Adrenal gland (tissue), 12 donors: Measurements from ENCODE around the gene HDHD5. TPM values are rescaled to one million over a fixed set of nuclear protein-coding genes. Genes with fewer than 3 reads are reported as not detected.

ENCODE experiments used
- DNase-seq, 7 donors: peaks; one replicate each; pipeline ENCODE4 v3.0.0-alpha.2; 2019 to 2020
- H3K27ac ChIP-seq, 5 donors: fragments of 200-600 bp; sonication (generic) in 4 of 5; 1 replicate in 3 of 5; 2 replicates in 2 of 5; pipeline versions ENCODE4 v1.5.1 to v1.8.0; 2016 to 2020; ENCODE audit warnings: mild to moderate bottlenecking in 1 of 5
- H3K27me3 ChIP-seq: fragments of 200-600 bp; 2 replicates; pipeline ENCODE4 v1.8.0; 2021
- H3K36me3 ChIP-seq, 2 donors: fragments of 200-600 bp; replicated peaks in 1 of 2; 1 replicate in 1 of 2; 2 replicates in 1 of 2; pipeline versions ENCODE4 v1.5.1 to v1.8.0; 2018 to 2022
- H3K4me1 ChIP-seq, 2 donors: fragments of 200-600 bp; replicated peaks in 1 of 2; 1 replicate in 1 of 2; 2 replicates in 1 of 2; pipeline versions ENCODE4 v1.5.1 to v1.8.0; 2018 to 2021
- H3K4me3 ChIP-seq, 4 donors: fragments of 200-600 bp; sonication (generic) in 3 of 4; one replicate each; pipeline ENCODE4 v1.5.1; 2016 to 2018
- H3K9me3 ChIP-seq, 3 donors: fragments of 200-600 bp; sonication (generic) in 1 of 3; replicated peaks in 1 of 3; 1 replicate in 2 of 3; 2 replicates in 1 of 3; pipeline versions ENCODE4 v1.5.1 to v1.8.0; 2016 to 2021
- CTCF ChIP-seq, 6 experiments: fragments of 450-650 bp in 4 of 6; fragments of 200-600 bp in 2 of 6; sonication (generic) in 1 of 6; IDR thresholded peaks; 1 replicate in 5 of 6; 2 replicates in 1 of 6; pipeline versions ENCODE4 v1.5.1 to v1.8.0; 2016 to 2021; ENCODE audit warnings: antibody characterized with exemption in 6 of 6, mild to moderate bottlenecking in 2 of 6, moderate library complexity in 1 of 6
- POLR2A ChIP-seq, 2 donors: fragments of 450-650 bp; IDR thresholded peaks; one replicate each; pipeline ENCODE4 v1.6.1; 2017; ENCODE audit warnings: antibody characterized with exemption in 2 of 2, mild to moderate bottlenecking in 2 of 2, moderate library complexity in 1 of 2
- WGBS, 4 donors: extraction: QIAGEN DNeasy Blood & Tissue Kit in 2 of 4; methylation state at CpG; one replicate each; pipeline versions ENCODE4 v1.1.5 to v1.1.7; 2013 to 2017; 5-methylcytosine and 5-hydroxymethylcytosine counted together
- intact Hi-C, 2 donors: fragments of 100-400 bp; cut with DNase I; formaldehyde crosslinking; loops; one replicate each; pipeline versions ENCODE4 v1.14.1 to v1.15.0; 2022 to 2023
- polyA plus RNA-seq, 3 donors: library from polyadenylated mRNA; stranded (reverse); fragments of 200-250 nt in 2 of 3; fragments of 350-450 nt in 1 of 3; fragmentation: Illumina TruSeq in 1 of 3; extraction: RNeasy Lipid Tissue Mini Kit (QIAGEN cat#74804) in 1 of 3; gene quantifications; one replicate each; pipeline ENCODE4 v1.2.3, GENCODE V29; 2013 to 2014
- total RNA-seq, 9 donors: library from RNA; depleted of rRNA in 4 of 9; stranded (reverse); fragments of >200 nt in 4 of 9; fragments of 120-200 nt in 1 of 9; fragmentation: NEBNext Ultra II Directional in 1 of 9; extraction: Animal tissue kit (Norgen Biotek cat#: 25700) in 1 of 9; gene quantifications; one replicate each; pipeline versions ENCODE4 v1.1.0 to v1.2.4, GENCODE V29; 2013 to 2023
- donor health status: healthy with polysubstance abuse.
- donor health status: Bipolar disorder and iron deficiency.
- donor health status: DM: yes; HTN: yes; CAD: no.
- donor health status: DM: no; HTN: no; CAD: no.
- donor health status: DM: no; HTN: no; CAD: no.
- donor health status: DM: yes; HTN: yes; CAD: no.

HDHD5 gene
- total and polyA plus RNA-seq, 12 donors, result 21.9 to 60.8 (median 43.2) TPM

- H3K9me3 ChIP-seq, result no peaks in the 10 kb centered on the region
- peaks cover 6% of the 10 kb centered on the region for H3K27me3 ChIP-seq
- peak in 3 of 7 donors; percentile 44 to 54 (median 45) for DNase-seq
- TF ChIP-seq POLR2A (IDR thresholded peaks at IDR 0.05) (no peak), CTCF (IDR thresholded peaks at IDR 0.05) (peak in 5 of 6 experiments; percentile 15 to 52 (median 33))
- H3K4me3 ChIP-seq, result peak overlapping the region in 1 of 4 donors; percentile 19
- H3K4me1 ChIP-seq, result peaks cover 7 to 10% of the 10 kb centered on the region in 2 donors
- whole genome bisulfite sequencing, 4 donors, result 20 to 30% (median 24%) methylated on average over 3 to 63 of the region's 63 CpGs
- intact Hi-C loops, result loop anchor here in 1 of 2 donors (5.0 kb wide), 1 partner anchor 43 kb away; no protein-coding TSS in a partner anchor
- H3K27ac ChIP-seq, result no peak overlapping the region
- H3K36me3 ChIP-seq, result no peaks in the 10 kb centered on the region
These were observed 39.4 kb downstream of the HDHD5 start for GRCh38 chr22:17119481-17120202.

GRCh38 chr22:17118342-17118741 is 40.7 kb downstream of the HDHD5 start:
- Histone ChIP-seq H3K4me1 (peaks cover 7 to 10% of the 10 kb centered on the region in 2 donors), H3K27me3 (peaks cover 6% of the 10 kb centered on the region), H3K27ac (no peak overlapping the region), H3K36me3 (no peaks in the 10 kb centered on the region), H3K4me3 (no peak overlapping the region), H3K9me3 (no peaks in the 10 kb centered on the region)
- WGBS, 4 donors, result 71 to 83% (median 76%) methylated on average over 4 of the region's 4 CpGs
- TF ChIP-seq POLR2A (IDR thresholded peaks at IDR 0.05) (no peak), CTCF (IDR thresholded peaks at IDR 0.05) (no peak)
- intact Hi-C loops, result no loop called here
- DNase-seq, result no peak

GRCh38 chr22:17117890-17118289 is 41.2 kb downstream of the HDHD5 start:
- peaks cover 7 to 10% of the 10 kb centered on the region in 2 donors for H3K4me1 ChIP-seq
- H3K27me3 ChIP-seq, result peaks cover 6% of the 10 kb centered on the region
- intact Hi-C loops, result no loop called here
- no peak for DNase-seq
- TF ChIP-seq CTCF (IDR thresholded peaks at IDR 0.05) (no peak), POLR2A (IDR thresholded peaks at IDR 0.05) (no peak)
- WGBS, 4 donors, result 37 to 62% (median 52%) methylated on average over 4 of the region's 4 CpGs
- no peaks in the 10 kb centered on the region for H3K9me3 ChIP-seq
- no peak overlapping the region for H3K4me3 ChIP-seq
- H3K36me3 ChIP-seq, result no peaks in the 10 kb centered on the region
- H3K27ac ChIP-seq, result no peak overlapping the region

DNA sequence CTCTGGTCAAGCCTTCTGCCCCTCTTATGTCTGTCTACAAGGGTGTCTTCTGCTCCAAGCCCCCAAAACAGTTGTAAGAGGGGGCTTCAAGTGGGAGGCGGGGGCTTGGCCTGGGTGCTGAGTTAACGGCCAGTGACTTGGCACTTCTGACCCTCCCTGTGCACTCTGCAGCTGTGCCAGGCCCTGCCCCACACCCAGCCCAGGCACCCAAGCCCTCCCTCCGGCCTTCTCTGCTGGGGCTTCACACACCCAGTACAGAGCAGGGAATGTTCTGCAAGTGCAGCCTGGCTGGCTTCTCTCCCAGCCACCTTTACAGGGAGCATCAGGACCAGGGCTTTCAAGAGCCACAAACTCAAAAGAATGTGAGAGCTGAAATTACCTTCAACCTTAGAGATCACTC is 41.7 kb downstream of the HDHD5 start:
- no peak for DNase-seq
- TF ChIP-seq CTCF (IDR thresholded peaks at IDR 0.05) (no peak), POLR2A (IDR thresholded peaks at IDR 0.05) (no peak)
- Histone ChIP-seq H3K27me3 (peaks cover 6% of the 10 kb centered on the region), H3K27ac (no peak overlapping the region), H3K9me3 (no peaks in the 10 kb centered on the region), H3K4me3 (no peak overlapping the region), H3K4me1 (peaks cover 7 to 10% of the 10 kb centered on the region in 2 donors), H3K36me3 (no peaks in the 10 kb centered on the region)
- WGBS, 4 donors, result 51 to 67% (median 64%) methylated on average over 3 of the region's 3 CpGs
- intact Hi-C loops, result no loop called here
